Testis (tissue), 3 donors: ENCODE measurements around the gene PLEKHA1. TPM values are rescaled to one million over a fixed set of nuclear protein-coding genes. Genes with fewer than 3 reads are reported as not detected.

Experiments used
- DNase-seq: peaks from one replicate; pipeline ENCODE4 v3.0.0-alpha.2; 2019
- H3K27ac ChIP-seq, 2 donors: fragments of 200-600 bp; sonication (generic); one replicate each; pipeline ENCODE4 v1.5.1; 2019
- H3K27me3 ChIP-seq: fragments of 200-600 bp; sonication (generic); one replicate; pipeline ENCODE4 v1.5.1; 2019
- H3K36me3 ChIP-seq: fragments of 200-600 bp; sonication (generic); one replicate; pipeline ENCODE4 v1.5.1; 2017; ENCODE audit warnings: low read depth; ENCODE audit errors: missing control alignments
- H3K4me1 ChIP-seq: fragments of 200-600 bp; sonication (generic); one replicate; pipeline ENCODE4 v1.5.1; 2019
- H3K4me3 ChIP-seq, 2 donors: fragments of 200-600 bp; sonication (generic); one replicate each; pipeline ENCODE4 v1.5.1; 2017 to 2019
- H3K9me3 ChIP-seq: fragments of 200-600 bp; sonication (generic); one replicate; pipeline ENCODE4 v1.5.1; 2017
- POLR2A ChIP-seq: fragments of 450-650 bp; IDR thresholded peaks from one replicate; pipeline ENCODE4 v1.6.1; 2017; ENCODE audit warnings: antibody characterized with exemption, mild to moderate bottlenecking, moderate library complexity
- WGBS, 2 donors: methylation state at CpG; one replicate each; pipeline ENCODE4 v1.1.5; 2018; 5-methylcytosine and 5-hydroxymethylcytosine counted together
- intact Hi-C: fragments of 100-400 bp; cut with DNase I; formaldehyde crosslinking; loops from one replicate; pipeline ENCODE4 v1.15.1; 2023; ENCODE audit warnings: low total_unique reads
- polyA plus RNA-seq: library from polyadenylated mRNA; stranded (reverse); fragments of 350-450 nt; fragmentation: Illumina TruSeq; extraction: RNeasy Lipid Tissue Mini Kit (QIAGEN cat#74804); gene quantifications from one replicate; pipeline ENCODE4 v1.2.3, GENCODE V29; 2014; ENCODE audit warnings: low read depth, low replicate concordance; ENCODE audit not compliant: insufficient read depth
- total RNA-seq, 2 donors: library from RNA; depleted of rRNA; stranded (reverse); fragments of >200 nt; gene quantifications; one replicate each; pipeline ENCODE4 v1.2.3, GENCODE V29; 2016
- TF ChIP-seq, protein P1 (sequence below), 3 experiments: fragments of 450-650 bp in 2 of 3; fragments of 200-600 bp in 1 of 3; sonication (generic) in 1 of 3; IDR thresholded peaks; one replicate each; pipeline ENCODE4 v1.5.1; 2016 to 2019; ENCODE audit warnings: antibody characterized with exemption in 3 of 3, mild to moderate bottlenecking in 2 of 3, moderate library complexity in 1 of 3

The PLEKHA1 gene
- total and polyA plus RNA-seq, 3 donors from 2014 or later: 27.6 to 66.6 (median 35.7) TPM

DNA sequence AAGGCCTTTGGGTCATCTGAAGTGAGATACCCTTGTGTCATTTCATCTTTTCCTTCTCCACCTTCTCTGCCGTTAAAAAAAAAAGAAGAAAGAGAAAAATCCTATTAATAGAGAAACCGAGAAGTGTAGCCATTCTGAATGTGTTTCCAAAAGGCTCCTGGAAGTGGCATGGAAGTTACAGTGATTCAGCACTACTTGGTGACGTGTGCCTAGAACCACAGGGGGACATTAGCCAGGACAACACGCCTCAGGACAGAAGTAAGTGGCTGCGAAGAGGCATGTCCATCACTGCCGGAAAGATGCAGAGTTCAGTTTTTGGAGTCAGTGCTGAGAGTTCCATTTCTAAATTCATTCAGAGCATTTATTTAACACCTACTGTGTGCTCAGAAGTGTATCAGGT is 93.2 kb downstream of the PLEKHA1 start:
- DNase-seq: no peak
- WGBS, 2 donors: 73 to 94% methylated on average over 6 of the region's 6 CpGs
- no peak overlapping the region for H3K27ac ChIP-seq

DNA sequence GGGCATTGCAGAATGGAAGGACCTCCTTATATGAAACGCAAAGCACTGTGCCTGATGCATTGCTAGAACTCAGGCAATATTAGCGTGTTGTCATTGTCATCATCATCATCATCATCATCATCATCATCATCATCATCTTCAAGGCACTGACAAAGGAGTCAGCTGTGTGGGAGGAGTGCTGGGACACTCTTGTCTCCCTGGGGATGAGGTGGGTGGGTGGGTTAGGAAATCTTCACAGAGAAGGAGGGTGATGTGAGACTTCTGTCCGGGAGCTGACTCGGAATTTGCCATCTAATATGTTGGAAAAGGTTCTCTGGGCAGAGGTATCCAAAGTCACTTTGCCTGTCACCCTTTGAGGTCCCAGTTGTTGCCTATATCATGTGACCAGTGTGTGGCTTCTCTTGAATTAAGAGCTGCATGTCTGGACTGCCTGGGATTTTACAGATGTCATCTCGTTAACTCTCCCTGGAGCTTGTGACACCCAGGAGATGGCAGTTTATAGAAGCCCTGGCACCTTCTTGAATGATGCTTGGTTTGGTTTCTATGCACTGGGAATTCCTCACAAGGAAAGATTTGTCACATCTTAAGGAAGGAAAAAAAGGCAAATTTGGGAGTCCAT is 93.9 kb downstream of the PLEKHA1 start:
- Histone ChIP-seq H3K4me3 (no peak overlapping the region), H3K27me3 (no peaks in the 10 kb centered on the region), H3K27ac (no peak overlapping the region), H3K36me3 (no peaks in the 10 kb centered on the region), H3K4me1 (no peaks in the 10 kb centered on the region), H3K9me3 (no peaks in the 10 kb centered on the region)
- WGBS, 2 donors: 93 to 95% methylated on average over 5 of the region's 5 CpGs
- DNase-seq: no peak
- TF ChIP-seq, protein P1, sequence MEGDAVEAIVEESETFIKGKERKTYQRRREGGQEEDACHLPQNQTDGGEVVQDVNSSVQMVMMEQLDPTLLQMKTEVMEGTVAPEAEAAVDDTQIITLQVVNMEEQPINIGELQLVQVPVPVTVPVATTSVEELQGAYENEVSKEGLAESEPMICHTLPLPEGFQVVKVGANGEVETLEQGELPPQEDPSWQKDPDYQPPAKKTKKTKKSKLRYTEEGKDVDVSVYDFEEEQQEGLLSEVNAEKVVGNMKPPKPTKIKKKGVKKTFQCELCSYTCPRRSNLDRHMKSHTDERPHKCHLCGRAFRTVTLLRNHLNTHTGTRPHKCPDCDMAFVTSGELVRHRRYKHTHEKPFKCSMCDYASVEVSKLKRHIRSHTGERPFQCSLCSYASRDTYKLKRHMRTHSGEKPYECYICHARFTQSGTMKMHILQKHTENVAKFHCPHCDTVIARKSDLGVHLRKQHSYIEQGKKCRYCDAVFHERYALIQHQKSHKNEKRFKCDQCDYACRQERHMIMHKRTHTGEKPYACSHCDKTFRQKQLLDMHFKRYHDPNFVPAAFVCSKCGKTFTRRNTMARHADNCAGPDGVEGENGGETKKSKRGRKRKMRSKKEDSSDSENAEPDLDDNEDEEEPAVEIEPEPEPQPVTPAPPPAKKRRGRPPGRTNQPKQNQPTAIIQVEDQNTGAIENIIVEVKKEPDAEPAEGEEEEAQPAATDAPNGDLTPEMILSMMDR (IDR thresholded peaks at IDR 0.05): no peak
- intact Hi-C loops: no loop called here

More for the DNA sequence above, 93.2 kb downstream of the PLEKHA1 start:
- Histone ChIP-seq H3K36me3 (no peaks in the 10 kb centered on the region), H3K4me1 (no peaks in the 10 kb centered on the region), H3K27me3 (no peaks in the 10 kb centered on the region), H3K4me3 (no peak overlapping the region), H3K9me3 (no peaks in the 10 kb centered on the region)
- intact Hi-C loops: no loop called here
- TF ChIP-seq, protein P1 (IDR thresholded peaks at IDR 0.05): no peak
- TF ChIP-seq POLR2A: no peak

DNA sequence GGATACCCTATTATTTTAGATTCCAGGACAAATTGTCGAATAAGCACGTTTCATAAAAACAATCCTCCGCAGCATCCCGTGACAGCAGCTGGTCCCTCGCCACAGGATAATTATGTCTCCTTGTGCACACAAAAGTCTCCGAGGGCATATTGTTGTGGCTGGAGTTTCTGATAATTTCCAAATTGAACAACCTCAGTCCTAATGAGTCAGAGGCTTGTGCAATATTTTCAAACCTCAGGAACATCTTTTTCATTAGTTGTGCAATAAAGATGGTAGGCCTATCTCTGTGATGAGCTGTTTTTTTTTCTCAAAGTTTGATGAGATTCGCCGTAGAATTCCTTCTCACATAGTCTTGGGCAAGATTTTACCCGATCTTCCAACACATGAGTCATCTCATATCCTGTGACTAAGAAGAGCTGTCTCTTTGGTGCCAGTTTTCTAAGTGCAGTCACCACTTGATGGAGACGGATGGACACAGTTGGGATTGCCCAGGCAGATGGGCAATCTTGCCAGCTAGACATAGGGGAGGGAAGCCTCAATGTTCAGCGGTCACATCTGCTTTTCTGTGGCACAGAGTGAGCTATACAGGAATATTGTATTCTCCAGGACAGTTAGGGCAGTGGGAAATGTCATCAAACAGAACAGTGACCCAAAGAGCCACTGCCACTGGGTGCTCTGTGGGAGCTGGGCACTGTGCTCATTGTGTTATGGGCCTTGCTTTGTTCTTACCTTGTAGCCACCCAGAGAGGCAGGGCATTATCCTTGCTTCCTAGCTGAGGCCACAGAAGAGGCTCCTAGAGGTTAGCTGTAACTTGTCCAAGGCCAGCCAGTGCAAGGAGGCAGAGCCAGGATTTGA is 94.6 kb downstream of the PLEKHA1 start:
- Histone ChIP-seq H3K9me3 (no peaks in the 10 kb centered on the region), H3K4me3 (no peak overlapping the region), H3K4me1 (peaks cover under 1% of the 10 kb centered on the region), H3K27me3 (no peaks in the 10 kb centered on the region), H3K36me3 (no peaks in the 10 kb centered on the region), H3K27ac (no peak overlapping the region)
- WGBS, 2 donors: 73 to 84% methylated on average over 11 of the region's 11 CpGs
- TF ChIP-seq, protein P1 (IDR thresholded peaks at IDR 0.05): no peak
- TF ChIP-seq POLR2A: no peak
- intact Hi-C loops: no loop called here
- DNase-seq: no peak

DNA sequence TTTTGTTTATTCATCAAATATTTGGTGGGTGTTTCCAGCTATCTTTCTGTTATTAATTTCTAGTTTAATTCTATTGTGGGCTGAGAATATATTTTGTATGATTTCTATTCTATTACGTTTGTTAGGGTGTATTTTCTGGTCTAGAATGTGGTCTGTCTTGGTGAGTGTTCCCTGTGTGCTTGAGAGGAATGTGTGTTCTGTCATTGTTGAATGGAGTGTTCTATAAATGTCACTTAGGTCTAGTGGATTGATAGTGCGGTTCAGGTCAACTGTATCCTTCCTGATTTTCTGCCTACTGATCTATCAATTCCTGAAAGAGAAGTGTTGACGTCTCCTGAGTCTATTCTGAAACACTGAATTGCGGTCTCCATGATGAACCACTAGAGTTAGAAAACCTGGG is 95.3 kb downstream of the PLEKHA1 start:
- DNase-seq: no peak
- intact Hi-C loops: no loop called here
- no peak overlapping the region for H3K27ac ChIP-seq

More for the DNA sequence above, 95.3 kb downstream of the PLEKHA1 start:
- H3K4me1 ChIP-seq: peaks cover 7% of the 10 kb centered on the region
- H3K9me3 ChIP-seq: no peaks in the 10 kb centered on the region
- H3K27me3 ChIP-seq: no peaks in the 10 kb centered on the region
- WGBS, 2 donors: 90 to 96% methylated on average over 4 of the region's 4 CpGs
- H3K36me3 ChIP-seq: no peaks in the 10 kb centered on the region
- no peak overlapping the region for H3K4me3 ChIP-seq
- TF ChIP-seq, protein P1 (IDR thresholded peaks at IDR 0.05): no peak
- TF ChIP-seq POLR2A: no peak
